Fibroblast of lung (primary cell): ENCODE results near the gene NOPCHAP1.

ENCODE experiments used
- EZH2 ChIP-seq: IDR thresholded peaks from 2 replicates; pipeline ENCODE4 v1.5.1; 2012; ENCODE audit warnings: low read length, control low read depth, mild to moderate bottlenecking; ENCODE audit errors: missing control alignments
- TF ChIP-seq, protein P1 (sequence below), 2 donors: IDR thresholded peaks in 1 of 2; conservative IDR thresholded peaks in 1 of 2; 1 replicate in 1 of 2; 2 replicates in 1 of 2; pipeline ENCODE4 v1.5.1; 2011 to 2012; ENCODE audit warnings: low read length in 2 of 2, control low read depth in 1 of 2, inconsistent platforms in 1 of 2, low read depth in 1 of 2, mild to moderate bottlenecking in 1 of 2

DNA sequence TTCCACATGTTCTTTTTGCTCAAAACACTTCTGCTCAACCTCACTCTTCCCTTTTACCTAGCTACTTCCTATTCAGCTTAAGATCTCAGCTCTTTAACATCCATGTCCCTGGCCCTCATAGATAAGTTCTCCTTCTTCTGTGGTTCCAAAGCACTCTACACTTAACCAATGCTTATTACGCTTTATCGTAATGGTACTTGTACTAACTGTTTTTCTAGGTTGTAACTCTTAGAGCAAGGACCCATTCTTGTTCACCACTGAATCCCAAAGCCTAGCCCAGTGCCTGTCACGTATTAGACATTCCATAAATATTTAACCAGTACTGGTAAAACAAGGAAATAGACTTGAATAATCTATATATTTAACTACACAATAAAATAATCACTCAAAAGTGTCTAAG is 33.3 kb upstream of the NOPCHAP1 start:
- TF ChIP-seq, protein P1, sequence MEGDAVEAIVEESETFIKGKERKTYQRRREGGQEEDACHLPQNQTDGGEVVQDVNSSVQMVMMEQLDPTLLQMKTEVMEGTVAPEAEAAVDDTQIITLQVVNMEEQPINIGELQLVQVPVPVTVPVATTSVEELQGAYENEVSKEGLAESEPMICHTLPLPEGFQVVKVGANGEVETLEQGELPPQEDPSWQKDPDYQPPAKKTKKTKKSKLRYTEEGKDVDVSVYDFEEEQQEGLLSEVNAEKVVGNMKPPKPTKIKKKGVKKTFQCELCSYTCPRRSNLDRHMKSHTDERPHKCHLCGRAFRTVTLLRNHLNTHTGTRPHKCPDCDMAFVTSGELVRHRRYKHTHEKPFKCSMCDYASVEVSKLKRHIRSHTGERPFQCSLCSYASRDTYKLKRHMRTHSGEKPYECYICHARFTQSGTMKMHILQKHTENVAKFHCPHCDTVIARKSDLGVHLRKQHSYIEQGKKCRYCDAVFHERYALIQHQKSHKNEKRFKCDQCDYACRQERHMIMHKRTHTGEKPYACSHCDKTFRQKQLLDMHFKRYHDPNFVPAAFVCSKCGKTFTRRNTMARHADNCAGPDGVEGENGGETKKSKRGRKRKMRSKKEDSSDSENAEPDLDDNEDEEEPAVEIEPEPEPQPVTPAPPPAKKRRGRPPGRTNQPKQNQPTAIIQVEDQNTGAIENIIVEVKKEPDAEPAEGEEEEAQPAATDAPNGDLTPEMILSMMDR (conservative IDR thresholded peaks at IDR 0.05 in 1 of 2, IDR thresholded peaks at IDR 0.05 in 1 of 2; ENCODE audit: low read depth in 1 of 2, low read length in 2 of 2): no peak
- TF ChIP-seq EZH2: no peak
